HT1080 (cell line): ENCODE data around the gene OR56A3. TPM values are rescaled to one million over a fixed set of nuclear protein-coding genes. Genes with fewer than 3 reads are reported as not detected.
A peak's percentile ranks its signal among the peaks of the same experiment; 100 is the strongest.

Experiments used
- DNase-seq: peaks from one replicate; pipeline ENCODE4 v3.0.0-alpha.2; 2015; ENCODE audit warnings: low read depth
- total RNA-seq: library from RNA; depleted of rRNA; stranded (reverse); fragments of >200 nt; shearing (Covaris generic); gene quantifications from 2 replicates; pipeline ENCODE4 v1.2.3, GENCODE V29; 2014; rRNA removed

The OR56A3 gene
- total RNA-seq, 1 experiment from 2014 or later: not detected

GRCh38 chr11:5968394-5968793 is 26.3 kb downstream of the OR56A3 start, which contains the start of gene OR56A5:
OR56A5 (minus strand) TSS chr11:5968494; CDS start chr11:5968494, 0 bp downstream.
- DNase-seq: no peak

- DNase-seq: no peak
These were observed 31.5 kb downstream of the OR56A3 start for GRCh38 chr11:5973530-5973929.

- no peak for DNase-seq
These were observed 41.4 kb downstream of the OR56A3 start for GRCh38 chr11:5983443-5983842.

- DNase-seq: no peak
These were observed 44.8 kb downstream of the OR56A3 start, which contains the start of gene OR52L1 for GRCh38 chr11:5986885-5987284. OR52L1 (minus strand) TSS chr11:5986985; CDS start chr11:5986930, 55 bp downstream.

GRCh38 chr11:5989203-5989602 is 47.2 kb downstream of the OR56A3 start:
- DNase-seq: no peak

DNA sequence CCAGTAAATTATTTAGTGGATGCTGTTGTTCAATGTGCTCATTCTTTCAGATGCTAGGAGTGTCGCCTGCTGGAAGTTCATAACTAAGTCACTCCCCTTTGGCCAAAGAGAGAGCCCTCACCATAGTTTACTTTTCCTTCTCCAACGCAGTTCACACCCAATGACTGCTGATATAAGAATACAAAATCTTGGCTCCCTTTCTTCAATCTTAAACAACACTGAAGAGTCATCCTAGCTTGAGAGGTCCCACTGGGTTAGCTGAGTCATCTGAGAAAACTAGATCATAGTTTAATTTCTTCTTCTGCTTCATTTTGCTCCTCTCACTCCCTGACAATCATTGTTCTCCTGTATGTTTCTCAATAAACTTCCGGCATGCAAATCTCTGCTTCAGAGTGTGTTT is 50.1 kb downstream of the OR56A3 start:
- DNase-seq: no peak

- peak; percentile 39 for DNase-seq
These were observed 50.7 kb downstream of the OR56A3 start for GRCh38 chr11:5992604-5993251.

- DNase-seq: no peak
These were observed 52.7 kb downstream of the OR56A3 start for GRCh38 chr11:5994791-5995190.

Other genes with a start within 250 kb of the OR56A3 start
- gene OR56B1, start 205.8 kb upstream of the OR56A3 start, total RNA-seq: not detected in 2 replicates
- not detected in 2 replicates for gene OR52N4, start 188.0 kb upstream of the OR56A3 start, total RNA-seq
- gene OR52N5, start 158.9 kb upstream of the OR56A3 start, total RNA-seq: not detected in 2 replicates
- not detected in 2 replicates for gene OR52N1, start 151.0 kb upstream of the OR56A3 start, total RNA-seq
- not detected in 2 replicates for gene OR52N2, start 133.3 kb upstream of the OR56A3 start, total RNA-seq
- gene OR52E6, start 100.4 kb upstream of the OR56A3 start, total RNA-seq: not detected in 2 replicates
- gene OR52E8, start 84.6 kb upstream of the OR56A3 start, total RNA-seq: not detected in 2 replicates
- not detected in 2 replicates for gene OR52E4, start 61.6 kb upstream of the OR56A3 start, total RNA-seq
- gene OR52E5, start 49.0 kb upstream of the OR56A3 start, total RNA-seq: not detected in 2 replicates
- gene OR56A5, start 26.2 kb downstream of the OR56A3 start, total RNA-seq: not detected in 2 replicates
- gene OR52L1, start 44.7 kb downstream of the OR56A3 start, total RNA-seq: not detected in 2 replicates
- gene OR56A4, start 64.7 kb downstream of the OR56A3 start, total RNA-seq: not detected in 2 replicates
- gene OR56A1, start 88.5 kb downstream of the OR56A3 start, total RNA-seq: not detected in 2 replicates
- not detected in 2 replicates for gene OR56B4, start 165.4 kb downstream of the OR56A3 start, total RNA-seq
- gene OR52B2, start 228.1 kb downstream of the OR56A3 start, total RNA-seq: not detected in 2 replicates